ENCODE data around the gene SNX24. TPM values are rescaled to one million over a fixed set of nuclear protein-coding genes. Genes with fewer than 3 reads are reported as not detected.

SNX24 gene
- total and polyA plus RNA-seq, 2 experiments from 2014 or later: 18.0 to 27.5 TPM

GRCh38 chr5:123000731-123001130 lies 155.3 kb downstream of the SNX24 start:
- DNase-seq (ENCODE audit: low spot score) (no peak), ATAC-seq (no peak)
- H3K4me3 Mint-ChIP-seq: no peak overlapping the region
- no peaks in the 10 kb centered on the region for H3K36me3 ChIP-seq (ENCODE audit: insufficient read depth)
- no peak overlapping the region for H3K4me3 ChIP-seq
- TF ChIP-seq ETS1 (IDR thresholded peaks at IDR 0.05): no peak
- no peak for TF ChIP-seq CREB1 (CRISPR knock-in tag; IDR thresholded peaks at IDR 0.05; ENCODE audit: low read depth)
- no peak for TF ChIP-seq CTCF (conservative IDR thresholded peaks at IDR 0.05; ENCODE audit: low read depth in 2 of 2)
- TF ChIP-seq ZNF462 (CRISPR knock-in tag; IDR thresholded peaks at IDR 0.05): no peak
- TF ChIP-seq ZNF331 (CRISPR knock-in tag; IDR thresholded peaks at IDR 0.05; ENCODE audit: low read depth): no peak
- TF ChIP-seq ZNF114 (CRISPR knock-in tag; IDR thresholded peaks at IDR 0.05): no peak
- TF ChIP-seq NANOG (IDR thresholded peaks at IDR 0.05; ENCODE audit: borderline replicate concordance): no peak
- no peak for TF ChIP-seq STAT1 (IDR thresholded peaks at IDR 0.05; ENCODE audit: unreplicated experiment)
- no peak for TF ChIP-seq EZH2 (IDR thresholded peaks at IDR 0.05; ENCODE audit: low read depth, unreplicated experiment)
- TF ChIP-seq EZH2phosphoT487 (IDR thresholded peaks at IDR 0.05; ENCODE audit: unreplicated experiment): no peak
- no peak for TF ChIP-seq POLR2AphosphoS5 (IDR thresholded peaks at IDR 0.05; ENCODE audit: low read depth)
- no peak for TF ChIP-seq JUNB (IDR thresholded peaks at IDR 0.05; ENCODE audit: unreplicated experiment)
- TF ChIP-seq REST (IDR thresholded peaks at IDR 0.05; ENCODE audit: unreplicated experiment): no peak
- H3K36me3 Mint-ChIP-seq (ENCODE audit: low read depth): no peaks in the 10 kb centered on the region
- no peaks in the 10 kb centered on the region for H3K9me3 Mint-ChIP-seq
- H3K79me2 ChIP-seq (replicated peaks; ENCODE audit: insufficient read depth): no peaks in the 10 kb centered on the region
- H3F3A ChIP-seq (replicated peaks; ENCODE audit: low read depth): no peaks in the 10 kb centered on the region
- no peak overlapping the region for H3K27ac Mint-ChIP-seq
- H3K27ac ChIP-seq (ENCODE audit: low read depth): no peak overlapping the region
- no peaks in the 10 kb centered on the region for H3K9me2 ChIP-seq (ENCODE audit: insufficient read depth)
- no peaks in the 10 kb centered on the region for H3K27me3 Mint-ChIP-seq (ENCODE audit: insufficient read depth, low read depth, poor library complexity)
- H4K20me1 ChIP-seq (replicated peaks; ENCODE audit: insufficient read depth): no peaks in the 10 kb centered on the region
- H2AFZ ChIP-seq: no peak overlapping the region
- H3K4me2 ChIP-seq: no peak overlapping the region
- no peaks in the 10 kb centered on the region for H3K27me3 ChIP-seq (ENCODE audit: insufficient read depth)
- peaks cover 26% of the 10 kb centered on the region for H3K4me1 Mint-ChIP-seq
- peaks cover 28% of the 10 kb centered on the region for H3K4me1 ChIP-seq (ENCODE audit: insufficient read depth)

Data from GM23338 (cell line).